GM18867 (cell line): ENCODE measurements around the gene C7orf57.

Experiments used
- ATAC-seq: cut with Tn5 transposase; IDR thresholded peaks from one replicate; pipeline ENCODE4 v1.9.1; 2021; ENCODE audit warnings: mild to moderate bottlenecking, moderate library complexity; ENCODE audit not compliant: unreplicated experiment

Gene C7orf57

GRCh38 chr7:48083114-48083830 is 47.9 kb downstream of the C7orf57 start:
- no peak for ATAC-seq

DNA sequence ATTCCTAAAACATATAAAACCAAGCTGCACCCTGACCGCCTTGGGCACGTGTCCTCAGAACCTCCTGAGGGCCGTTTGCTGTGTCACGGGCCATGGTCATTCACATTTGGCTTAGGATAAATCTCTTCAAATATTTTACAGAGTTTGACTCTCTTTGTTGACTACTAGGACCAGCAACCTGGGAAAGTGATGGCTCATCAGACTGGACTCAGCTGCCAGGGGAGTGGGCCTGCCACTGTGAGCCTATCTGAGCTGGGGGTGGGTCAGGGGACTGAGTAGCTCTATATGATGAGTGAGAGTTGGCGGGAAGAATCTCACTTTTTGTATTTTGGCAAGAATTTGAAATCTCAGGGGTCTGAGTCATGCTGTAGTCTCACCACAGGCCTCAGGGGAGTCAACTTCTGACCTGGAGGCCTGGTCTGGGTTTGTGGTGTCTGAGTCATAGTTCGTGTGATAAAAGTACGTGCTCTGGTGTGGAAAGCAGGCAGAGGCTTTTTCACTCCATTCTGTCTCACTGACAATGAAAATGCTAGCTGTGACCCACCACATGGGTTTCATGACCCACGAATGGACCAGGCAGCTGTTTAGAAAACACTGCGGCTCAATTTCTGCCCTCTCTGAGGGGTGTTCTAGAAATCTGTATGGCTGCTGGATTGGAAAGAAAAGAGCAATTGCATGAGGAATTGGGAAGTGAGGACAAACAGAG is 49.5 kb downstream of the C7orf57 start:
- ATAC-seq: peak; percentile 63

GRCh38 chr7:48085433-48085791 is 50.1 kb downstream of the C7orf57 start:
- ATAC-seq: peak; percentile 16

DNA sequence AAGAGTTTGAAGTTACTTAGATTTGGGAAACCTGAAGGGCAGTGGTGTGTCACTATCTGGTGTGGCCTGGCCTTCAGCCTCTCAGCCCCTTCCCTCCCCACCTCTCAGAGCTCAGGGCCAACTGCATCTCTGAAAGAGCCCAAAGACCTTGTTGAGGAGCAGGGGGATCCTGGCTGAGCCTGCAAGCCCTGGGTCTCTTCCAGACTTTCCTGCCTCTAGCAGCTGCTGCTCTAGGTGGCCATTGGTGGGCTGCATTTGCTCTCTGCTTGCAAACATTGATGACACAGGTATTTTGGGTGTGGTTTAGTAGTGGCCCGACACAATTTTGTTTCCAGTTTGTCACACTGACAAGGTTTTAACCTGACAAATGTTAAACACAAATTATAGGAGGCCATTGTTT is 50.6 kb downstream of the C7orf57 start:
- no peak for ATAC-seq

DNA sequence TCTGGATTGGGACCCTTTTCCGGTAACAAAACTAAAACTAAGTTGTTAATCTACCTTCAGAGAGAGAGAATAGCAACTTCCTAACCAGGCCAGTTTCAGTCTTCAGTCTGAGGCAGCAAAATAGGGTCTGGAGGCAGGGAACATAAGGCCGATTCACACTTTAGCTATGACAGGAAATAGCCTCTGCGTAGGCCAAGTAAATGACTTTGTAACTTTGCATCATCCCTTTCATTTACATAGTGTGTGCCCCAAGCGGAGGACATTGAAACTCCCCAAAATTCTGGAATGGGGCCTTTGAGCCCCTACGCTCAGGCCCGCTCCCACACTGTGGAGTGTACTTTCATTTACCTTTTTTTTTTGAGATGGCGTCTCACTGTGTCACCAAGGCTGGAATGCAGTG is 52.0 kb downstream of the C7orf57 start:
- ATAC-seq: peak; percentile 22

DNA sequence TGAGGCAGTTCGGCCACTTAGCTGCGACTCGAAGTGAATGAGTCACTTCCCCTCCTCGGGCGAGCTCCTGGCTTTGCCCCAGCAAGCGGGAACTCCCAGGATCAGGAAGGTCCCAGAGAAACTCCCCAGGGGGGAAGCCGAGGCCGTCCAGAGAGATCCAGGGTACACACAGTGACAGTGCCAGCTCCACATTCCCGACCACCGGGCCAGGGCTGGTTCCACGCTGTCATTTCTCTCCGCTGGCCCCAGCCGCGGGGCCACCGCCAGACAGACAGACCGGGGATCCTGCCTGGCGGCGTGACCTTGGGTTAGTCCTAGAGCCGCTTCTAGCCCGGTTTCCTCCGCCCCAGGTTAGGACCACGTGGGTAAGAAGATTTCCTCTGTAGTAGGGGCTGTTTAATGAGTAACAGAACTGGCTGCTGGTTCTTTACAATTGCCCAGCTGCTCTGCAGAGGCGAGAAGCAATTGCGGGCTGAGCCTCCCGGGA is 53.3 kb downstream of the C7orf57 start:
- peak; percentile 57 for ATAC-seq

GRCh38 chr7:48089046-48090003 is 54.0 kb downstream of the C7orf57 start, which contains the start of gene UPP1:
UPP1 (plus strand) TSS chr7:48089265; CDS start chr7:48094784, 5,519 bp downstream.
- ATAC-seq: peak; percentile 59

DNA sequence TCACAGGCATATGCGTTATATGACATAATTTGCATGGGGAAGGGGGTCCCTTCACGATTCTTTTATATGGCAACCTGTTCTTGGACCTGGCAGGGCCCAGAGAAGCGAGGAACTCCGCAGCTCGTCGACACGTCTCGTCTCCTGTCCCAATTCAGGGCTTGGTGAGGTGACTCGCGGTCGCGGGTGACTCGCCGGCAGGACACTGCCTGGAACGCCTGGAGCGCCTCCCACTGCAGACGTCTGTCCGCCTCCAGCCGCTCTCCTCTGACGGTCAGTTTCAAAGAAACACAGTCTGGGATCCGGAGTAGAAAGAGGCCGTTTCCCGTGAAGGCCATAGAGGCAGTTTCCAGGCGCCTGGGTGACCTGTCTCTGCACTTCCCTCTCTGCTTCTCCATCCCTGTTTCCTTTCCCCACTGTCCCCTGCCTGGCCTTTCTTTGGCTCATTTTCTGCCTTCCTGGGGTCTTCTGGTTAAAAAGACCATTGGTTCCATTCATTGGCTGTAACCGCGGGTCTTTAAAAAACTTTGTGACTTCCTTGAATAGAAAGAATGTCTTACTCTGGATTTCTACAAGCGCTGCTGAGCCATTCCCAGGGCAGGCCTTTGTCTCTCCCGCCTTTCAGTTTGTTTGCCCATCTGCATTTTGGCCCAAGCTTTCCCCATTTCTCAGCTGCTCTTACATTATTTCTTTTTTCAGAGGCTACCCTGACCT is 54.9 kb downstream of the C7orf57 start:
- ATAC-seq: no peak

GRCh38 chr7:48091506-48092433 is 56.4 kb downstream of the C7orf57 start:
- ATAC-seq: no peak

- no peak for ATAC-seq
Observed at GRCh38 chr7:48094861-48095293, 59.5 kb downstream of the C7orf57 start.

DNA sequence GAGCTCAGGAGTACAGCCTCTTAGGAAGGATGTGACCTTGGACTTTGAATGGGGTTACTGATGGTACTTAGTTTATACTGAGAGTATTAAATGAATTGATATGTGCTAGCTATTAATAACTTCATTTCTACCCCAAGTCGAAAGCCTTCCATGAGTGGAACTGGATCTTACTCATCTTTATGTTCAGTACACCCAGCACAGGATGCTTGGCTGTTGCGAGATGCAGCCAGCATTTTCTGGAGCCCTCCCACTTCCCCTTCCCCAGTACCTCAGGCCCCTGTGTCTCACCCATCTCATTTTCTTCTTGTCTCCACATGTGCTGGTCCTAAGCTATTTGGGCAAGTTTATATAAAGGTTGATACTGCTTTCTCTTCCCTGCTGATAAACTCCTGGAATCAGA is 60.9 kb downstream of the C7orf57 start:
- no peak for ATAC-seq

GRCh38 chr7:48097521-48098231 is 62.3 kb downstream of the C7orf57 start:
- no peak for ATAC-seq

- ATAC-seq: no peak
Observed at GRCh38 chr7:48098846-48099245, 63.5 kb downstream of the C7orf57 start.

DNA sequence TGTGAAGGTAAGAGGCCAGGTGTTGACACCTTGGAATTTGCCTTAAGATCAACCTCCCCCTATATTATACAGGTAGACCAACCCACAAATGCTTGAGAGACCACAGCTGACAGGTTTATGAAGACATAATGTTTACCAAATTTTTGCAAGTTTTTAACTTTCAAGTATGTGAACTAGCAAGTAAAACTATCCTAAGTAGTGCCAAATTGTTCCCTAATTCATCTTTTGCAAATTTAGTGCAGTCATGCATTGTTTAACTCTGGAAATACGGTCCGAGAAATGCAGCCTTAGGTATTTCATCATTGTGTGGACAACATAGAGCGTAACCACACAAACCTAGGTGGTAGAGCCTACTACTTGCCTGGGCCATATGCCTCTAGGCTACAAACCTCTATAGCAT is 64.4 kb downstream of the C7orf57 start:
- ATAC-seq: no peak

DNA sequence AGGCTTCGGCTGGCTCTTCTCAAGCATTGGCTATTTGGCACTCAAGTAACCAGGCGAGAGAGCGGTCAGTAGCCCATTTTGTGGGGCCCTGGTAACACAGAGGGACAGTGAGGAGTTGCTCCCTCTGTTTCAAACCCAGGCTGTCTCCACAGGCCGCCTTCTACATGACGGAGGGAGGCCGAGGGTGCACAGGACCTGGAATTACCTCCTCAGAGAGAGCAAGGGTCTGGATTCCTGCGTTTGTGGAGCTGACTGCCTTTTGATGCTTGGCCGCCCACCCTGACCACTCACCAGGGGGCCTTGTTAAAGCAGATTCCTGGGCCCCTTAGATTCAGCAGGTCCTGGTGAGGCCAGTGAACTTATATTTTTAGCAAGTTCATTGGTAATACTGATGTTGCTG is 66.0 kb downstream of the C7orf57 start:
- no peak for ATAC-seq

- no peak for ATAC-seq
Observed at GRCh38 chr7:48101968-48102367, 66.6 kb downstream of the C7orf57 start.

GRCh38 chr7:48102530-48102929 is 67.2 kb downstream of the C7orf57 start:
- no peak for ATAC-seq

GRCh38 chr7:48105045-48105444 is 69.7 kb downstream of the C7orf57 start:
- no peak for ATAC-seq
